ENCODE results near the gene EYA2.

- TF ChIP-seq CTCF (conservative IDR thresholded peaks at IDR 0.05; ENCODE audit: low read depth, low read length) (no peak), EZH2 (IDR thresholded peaks at IDR 0.05; ENCODE audit: borderline replicate concordance, low read depth, low read length, poor library complexity, severe bottlenecking) (no peak)
Measured at GRCh38 chr20:46898423-46898822, 3.8 kb downstream of the EYA2 start.

Data from A673 (cell line).